ENCODE results near the gene MED28.

- no peak for TF ChIP-seq CTCF (IDR thresholded peaks at IDR 0.05)
- TF ChIP-seq POLR2A (IDR thresholded peaks at IDR 0.05) = no peak
Observed at GRCh38 chr4:17565846-17566245, 48.6 kb upstream of the MED28 start.
